ENCODE data around the gene ACTRT2. TPM values are rescaled to one million over a fixed set of nuclear protein-coding genes. Genes with fewer than 3 reads are reported as not detected.

The ACTRT2 gene
- polyA plus RNA-seq (not detected in 3 replicates), polyA minus RNA-seq (not detected in 3 replicates)
- not detected for polyA plus RNA-seq (2011; ENCODE audit: low read depth)
- polyA plus RNA-seq (2011; cell fraction: cytosol; rRNA removed) = not detected in 2 replicates
- not detected in 2 replicates for polyA plus RNA-seq (2011; cell fraction: nucleus; rRNA removed)
- not detected in 2 replicates for polyA plus RNA-seq (2012; ENCODE audit: low replicate concordance)
- not detected for polyA minus RNA-seq (2011; cell fraction: cytosol; rRNA and poly(A)+ RNA removed)
- polyA minus RNA-seq (2011; cell fraction: nucleus; rRNA and poly(A)+ RNA removed) = not detected in 2 replicates

- dilution Hi-C loops (cut with MboI; ENCODE audit: extremely low pct_ligation_motif_present, low sequenced_read_pairs) = no loop called here
- Histone ChIP-seq H3K9ac (ENCODE audit: control insufficient read depth, extremely low read depth, insufficient read depth, low read length) (no peak within 1 kb of the TSS), H3K36me3 (ENCODE audit: control insufficient read depth in 2 of 2, extremely low read depth in 1 of 2, insufficient read depth in 2 of 2, low read length in 2 of 2) (no peaks in the 10 kb centered on the region), H3K4me3 (ENCODE audit: control insufficient read depth in 2 of 3, extremely low read depth in 1 of 3, insufficient read depth in 2 of 3, low read depth in 1 of 3, low read length in 3 of 3) (no peak within 1 kb of the TSS), H4K20me1 (ENCODE audit: control insufficient read depth, extremely low read depth, insufficient read depth, low read length) (no peaks in the 10 kb centered on the region), H3K9me1 (ENCODE audit: control insufficient read depth, extremely low read depth, insufficient read depth, low read length) (no peaks in the 10 kb centered on the region), H3K4me1 (ENCODE audit: control insufficient read depth, extremely low read depth, insufficient read depth, low read length) (no peaks in the 10 kb centered on the region), H2AFZ (ENCODE audit: control insufficient read depth, low read length) (no peak within 1 kb of the TSS), H3K27me3 (ENCODE audit: control insufficient read depth, extremely low read depth, insufficient read depth, low read length) (no peaks in the 10 kb centered on the region), H3K4me2 (ENCODE audit: control insufficient read depth, extremely low read depth, insufficient read depth, low read depth, low read length) (no peak within 1 kb of the TSS), H3K27ac (ENCODE audit: control insufficient read depth, insufficient read depth, low read length) (no peak within 1 kb of the TSS), H3K79me2 (ENCODE audit: control insufficient read depth, insufficient read depth, low read length) (no peaks in the 10 kb centered on the region), H3K9me3 (ENCODE audit: control insufficient read depth, low read depth, low read length) (peaks cover 17% of the 10 kb centered on the region)
- DNase-seq (ENCODE audit: low read depth, low spot score) (no peak), FAIRE-seq (no peak)
- TF ChIP-seq, protein P1, sequence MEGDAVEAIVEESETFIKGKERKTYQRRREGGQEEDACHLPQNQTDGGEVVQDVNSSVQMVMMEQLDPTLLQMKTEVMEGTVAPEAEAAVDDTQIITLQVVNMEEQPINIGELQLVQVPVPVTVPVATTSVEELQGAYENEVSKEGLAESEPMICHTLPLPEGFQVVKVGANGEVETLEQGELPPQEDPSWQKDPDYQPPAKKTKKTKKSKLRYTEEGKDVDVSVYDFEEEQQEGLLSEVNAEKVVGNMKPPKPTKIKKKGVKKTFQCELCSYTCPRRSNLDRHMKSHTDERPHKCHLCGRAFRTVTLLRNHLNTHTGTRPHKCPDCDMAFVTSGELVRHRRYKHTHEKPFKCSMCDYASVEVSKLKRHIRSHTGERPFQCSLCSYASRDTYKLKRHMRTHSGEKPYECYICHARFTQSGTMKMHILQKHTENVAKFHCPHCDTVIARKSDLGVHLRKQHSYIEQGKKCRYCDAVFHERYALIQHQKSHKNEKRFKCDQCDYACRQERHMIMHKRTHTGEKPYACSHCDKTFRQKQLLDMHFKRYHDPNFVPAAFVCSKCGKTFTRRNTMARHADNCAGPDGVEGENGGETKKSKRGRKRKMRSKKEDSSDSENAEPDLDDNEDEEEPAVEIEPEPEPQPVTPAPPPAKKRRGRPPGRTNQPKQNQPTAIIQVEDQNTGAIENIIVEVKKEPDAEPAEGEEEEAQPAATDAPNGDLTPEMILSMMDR (optimal IDR thresholded peaks at IDR 0.05 in 1 of 3, IDR thresholded peaks at IDR 0.05 in 1 of 3, conservative IDR thresholded peaks at IDR 0.05 in 1 of 3; ENCODE audit: extremely low read depth in 1 of 3, insufficient read depth in 2 of 3, low read length in 3 of 3) = no peak
- no peak for TF ChIP-seq EZH2 (IDR thresholded peaks at IDR 0.05; ENCODE audit: low read length)
These were observed at the start of gene ACTRT2 for GRCh38 chr1:3021233-3021671. Gene ACTRT2 (plus strand): TSS chr1:3021467. CDS start chr1:3021687, 220 bp downstream.

GRCh38 chr1:2971609-2972008, 49.7 kb upstream of the ACTRT2 start:
- DNase-seq (ENCODE audit: low read depth, low spot score) (no peak), FAIRE-seq (no peak)
- Histone ChIP-seq H3K27ac (ENCODE audit: control insufficient read depth, insufficient read depth, low read length) (no peak overlapping the region), H2AFZ (ENCODE audit: control insufficient read depth, low read length) (no peak overlapping the region), H3K27me3 (ENCODE audit: control insufficient read depth, extremely low read depth, insufficient read depth, low read length) (no peaks in the 10 kb centered on the region), H3K9ac (ENCODE audit: control insufficient read depth, extremely low read depth, insufficient read depth, low read length) (no peak overlapping the region), H3K4me3 (ENCODE audit: control insufficient read depth in 2 of 3, extremely low read depth in 1 of 3, insufficient read depth in 2 of 3, low read depth in 1 of 3, low read length in 3 of 3) (no peak overlapping the region), H3K4me2 (ENCODE audit: control insufficient read depth, extremely low read depth, insufficient read depth, low read depth, low read length) (no peak overlapping the region), H3K4me1 (ENCODE audit: control insufficient read depth, extremely low read depth, insufficient read depth, low read length) (no peaks in the 10 kb centered on the region), H3K79me2 (ENCODE audit: control insufficient read depth, insufficient read depth, low read length) (no peaks in the 10 kb centered on the region), H3K9me1 (ENCODE audit: control insufficient read depth, extremely low read depth, insufficient read depth, low read length) (no peaks in the 10 kb centered on the region), H4K20me1 (ENCODE audit: control insufficient read depth, extremely low read depth, insufficient read depth, low read length) (no peaks in the 10 kb centered on the region), H3K9me3 (ENCODE audit: control insufficient read depth, low read depth, low read length) (peaks cover 11% of the 10 kb centered on the region), H3K36me3 (ENCODE audit: control insufficient read depth in 2 of 2, extremely low read depth in 1 of 2, insufficient read depth in 2 of 2, low read length in 2 of 2) (no peaks in the 10 kb centered on the region)
- dilution Hi-C loops (cut with MboI; ENCODE audit: extremely low pct_ligation_motif_present, low sequenced_read_pairs) = no loop called here
- no peak for TF ChIP-seq EZH2 (IDR thresholded peaks at IDR 0.05; ENCODE audit: low read length)
- TF ChIP-seq, protein P1 (optimal IDR thresholded peaks at IDR 0.05 in 1 of 3, IDR thresholded peaks at IDR 0.05 in 1 of 3, conservative IDR thresholded peaks at IDR 0.05 in 1 of 3; ENCODE audit: extremely low read depth in 1 of 3, insufficient read depth in 2 of 3, low read length in 3 of 3) = no peak
